Ascending aorta (tissue), 2 donors: ENCODE data around the gene RALA. TPM values are rescaled to one million over a fixed set of nuclear protein-coding genes. Genes with fewer than 3 reads are reported as not detected.

Experiments
- DNase-seq, 2 donors: peaks; one replicate each; pipeline ENCODE4 v3.0.0-alpha.2; 2019; ENCODE audit warnings: low spot score in 2 of 2
- H3K27ac ChIP-seq, 2 donors: fragments of 200-600 bp; sonication (generic); one replicate each; pipeline ENCODE4 v1.5.1; 2016 to 2017; ENCODE audit warnings: mild to moderate bottlenecking in 1 of 2
- H3K27me3 ChIP-seq: fragments of 200-600 bp; sonication (generic); one replicate; pipeline ENCODE4 v1.5.1; 2017
- H3K36me3 ChIP-seq, 2 donors: fragments of 200-600 bp; sonication (generic); one replicate each; pipeline ENCODE4 v1.5.1; 2016
- H3K4me1 ChIP-seq, 2 donors: fragments of 200-600 bp; sonication (generic); one replicate each; pipeline ENCODE4 v1.5.1; 2016 to 2017; ENCODE audit warnings: mild to moderate bottlenecking in 1 of 2
- H3K4me3 ChIP-seq, 2 donors: fragments of 200-600 bp; sonication (generic); one replicate each; pipeline ENCODE4 v1.5.1; 2016 to 2017; ENCODE audit warnings: mild to moderate bottlenecking in 1 of 2
- H3K9me3 ChIP-seq, 2 donors: fragments of 200-600 bp; sonication (generic); one replicate each; pipeline ENCODE4 v1.5.1; 2016
- CTCF ChIP-seq, 3 experiments: fragments of 200-600 bp in 2 of 3; fragments of 450-650 bp in 1 of 3; sonication (generic) in 2 of 3; IDR thresholded peaks; one replicate each; pipeline ENCODE4 v1.5.1; 2016 to 2019; ENCODE audit warnings: antibody characterized with exemption in 3 of 3, mild to moderate bottlenecking in 1 of 3, moderate library complexity in 1 of 3
- intact Hi-C: fragments of 100-400 bp; cut with DNase I; formaldehyde crosslinking; loops from one replicate; pipeline ENCODE4 v1.15.1; 2023
- total RNA-seq: library from RNA; depleted of rRNA; stranded (reverse); fragments of >200 nt; gene quantifications from one replicate; pipeline ENCODE4 v1.1.0, GENCODE V29; 2016

The RALA gene
- total RNA-seq, 1 donor from 2014 or later, result 6.0 TPM

DNA sequence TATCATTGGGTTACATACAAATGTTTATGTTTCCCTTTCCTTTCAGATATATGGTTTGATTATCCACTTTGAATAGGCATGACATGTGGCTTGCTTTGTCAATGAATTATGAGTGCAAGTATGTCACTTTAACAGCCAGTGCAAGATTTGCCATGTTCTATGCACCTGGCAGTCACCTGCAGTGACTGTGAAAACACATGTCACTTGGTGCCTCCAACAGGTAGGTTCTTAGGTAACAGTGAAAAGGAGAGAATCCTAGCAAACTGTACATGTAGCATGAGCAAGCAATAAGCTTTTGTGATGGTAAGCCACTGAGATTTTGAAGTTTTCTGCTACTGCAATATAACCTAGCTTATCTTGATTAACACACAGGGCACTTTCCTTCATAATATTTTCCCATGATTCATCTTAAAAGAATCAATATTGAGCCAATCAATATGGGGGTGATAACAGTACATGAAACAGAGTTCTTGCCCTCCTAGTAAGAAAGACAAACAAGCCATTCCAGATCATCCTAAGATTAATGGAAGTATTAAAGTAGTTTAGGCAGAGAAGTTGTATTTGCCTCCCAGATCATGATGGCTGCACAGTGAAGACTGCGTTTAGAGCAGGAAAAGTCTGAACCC lies 7.9 kb upstream of the RALA start:
- Histone ChIP-seq H3K9me3 (no peaks in the 10 kb centered on the region), H3K27me3 (no peaks in the 10 kb centered on the region), H3K27ac (no peak overlapping the region), H3K4me3 (no peak overlapping the region), H3K36me3 (no peaks in the 10 kb centered on the region), H3K4me1 (no peaks in the 10 kb centered on the region)
- DNase-seq, result no peak
- no peak for TF ChIP-seq CTCF (IDR thresholded peaks at IDR 0.05)
- intact Hi-C loops, result no loop called here

DNA sequence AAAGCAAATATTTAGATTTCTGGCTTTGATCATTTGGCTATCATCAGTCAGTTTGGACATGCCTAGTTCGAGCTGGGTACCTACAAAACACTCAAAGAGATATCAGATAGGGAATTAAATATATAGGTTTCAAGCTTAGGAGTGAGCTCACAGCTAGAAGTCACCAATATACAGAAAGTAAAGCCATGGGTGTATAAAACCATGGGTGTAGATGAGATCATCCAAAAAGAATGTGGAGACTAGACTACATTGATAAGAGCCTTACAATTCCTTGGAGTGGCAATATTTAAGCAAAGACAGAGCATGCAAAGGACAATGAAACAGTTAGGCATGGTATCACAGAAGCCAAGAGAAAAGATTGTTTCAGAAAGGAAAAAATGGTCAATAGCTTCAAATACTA lies 7.2 kb upstream of the RALA start:
- no peak for DNase-seq
- H3K9me3 ChIP-seq, result no peaks in the 10 kb centered on the region
- no peaks in the 10 kb centered on the region for H3K4me1 ChIP-seq
- no peak overlapping the region for H3K27ac ChIP-seq
- intact Hi-C loops, result no loop called here
- H3K36me3 ChIP-seq, result no peaks in the 10 kb centered on the region
- H3K4me3 ChIP-seq, result no peak overlapping the region
- H3K27me3 ChIP-seq, result no peaks in the 10 kb centered on the region
- TF ChIP-seq CTCF (IDR thresholded peaks at IDR 0.05), result no peak

- TF ChIP-seq CTCF (IDR thresholded peaks at IDR 0.05), result no peak
- intact Hi-C loops, result no loop called here
- no peaks in the 10 kb centered on the region for H3K9me3 ChIP-seq
Measured at GRCh38 chr7:39617005-39617404, 6.4 kb upstream of the RALA start.

GRCh38 chr7:39618868-39619267 lies 4.5 kb upstream of the RALA start:
- H3K36me3 ChIP-seq, result no peaks in the 10 kb centered on the region
- no peak for TF ChIP-seq CTCF (IDR thresholded peaks at IDR 0.05)
- intact Hi-C loops, result no loop called here
- no peak overlapping the region for H3K4me3 ChIP-seq
- peaks cover 0 to 3% of the 10 kb centered on the region in 2 donors for H3K4me1 ChIP-seq
- DNase-seq, result no peak
- H3K27me3 ChIP-seq, result no peaks in the 10 kb centered on the region
- no peaks in the 10 kb centered on the region for H3K9me3 ChIP-seq
- no peak overlapping the region for H3K27ac ChIP-seq

More at GRCh38 chr7:39617005-39617404, 6.4 kb upstream of the RALA start:
- Histone ChIP-seq H3K4me3 (no peak overlapping the region), H3K27ac (no peak overlapping the region), H3K27me3 (no peaks in the 10 kb centered on the region), H3K4me1 (no peaks in the 10 kb centered on the region), H3K36me3 (no peaks in the 10 kb centered on the region)
- DNase-seq, result no peak

GRCh38 chr7:39620486-39620885 lies 2.9 kb upstream of the RALA start:
- H3K9me3 ChIP-seq, result no peaks in the 10 kb centered on the region
- no peak overlapping the region for H3K4me3 ChIP-seq
- no peaks in the 10 kb centered on the region for H3K27me3 ChIP-seq
- H3K27ac ChIP-seq, result no peak overlapping the region
- DNase-seq, result no peak
- no peaks in the 10 kb centered on the region for H3K36me3 ChIP-seq
- H3K4me1 ChIP-seq, result peaks cover 8 to 9% of the 10 kb centered on the region in 2 donors
- intact Hi-C loops, result loop anchor here (5.0 to 10.0 kb wide), 3 partner anchors 127 to 512 kb away; partner anchors contain the start of genes CDK13 and MPLKIP
- TF ChIP-seq CTCF (IDR thresholded peaks at IDR 0.05), result no peak
